GM18511 (cell line): Measurements from ENCODE around the gene AADACL4.

Experiments used
- ATAC-seq: cut with Tn5 transposase; IDR thresholded peaks from one replicate; pipeline ENCODE4 v1.9.1; 2021; ENCODE audit warnings: mild to moderate bottlenecking, moderate library complexity; ENCODE audit not compliant: unreplicated experiment

Gene AADACL4

GRCh38 chr1:12610941-12611340 is 32.9 kb upstream of the AADACL4 start:
- no peak for ATAC-seq

- no peak for ATAC-seq
Observed at GRCh38 chr1:12613180-12613579, 30.7 kb upstream of the AADACL4 start.

- ATAC-seq: no peak
Observed at GRCh38 chr1:12614402-12615158, 29.3 kb upstream of the AADACL4 start.

DNA sequence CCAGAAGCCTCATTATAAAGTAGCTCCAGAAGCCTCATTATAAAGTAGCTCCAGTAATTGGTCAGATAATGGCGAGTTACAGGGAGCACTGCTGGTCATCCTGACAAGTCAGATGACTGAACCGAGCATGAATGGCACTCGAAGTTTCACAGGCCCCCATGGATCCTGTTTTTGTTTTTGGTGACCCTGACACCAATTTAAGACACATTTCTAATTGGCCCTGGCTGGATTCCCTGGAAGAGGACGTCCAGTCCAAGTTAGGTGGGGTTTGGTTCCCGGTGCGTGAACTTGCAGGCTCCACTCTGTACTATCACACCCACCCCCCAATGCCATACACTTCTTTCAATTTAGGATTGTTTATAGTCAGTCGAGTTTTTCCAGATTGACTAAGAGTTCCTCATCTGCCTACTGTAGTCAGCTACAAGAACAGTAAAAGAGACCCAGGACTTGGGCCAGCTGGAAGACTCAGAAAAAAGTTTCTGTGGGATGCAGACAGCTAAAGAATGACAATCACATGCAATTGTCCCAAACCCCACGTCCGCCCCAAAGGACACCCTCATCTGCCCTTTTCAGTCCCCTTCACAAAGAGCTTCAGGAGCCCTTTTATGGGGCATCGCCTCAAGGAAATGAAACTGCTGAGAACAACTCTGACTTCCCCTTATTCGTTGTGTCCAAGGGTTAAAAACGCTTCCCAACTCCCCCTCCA is 28.6 kb upstream of the AADACL4 start:
- ATAC-seq: no peak

GRCh38 chr1:12615865-12616708 is 27.8 kb upstream of the AADACL4 start:
- ATAC-seq: no peak

DNA sequence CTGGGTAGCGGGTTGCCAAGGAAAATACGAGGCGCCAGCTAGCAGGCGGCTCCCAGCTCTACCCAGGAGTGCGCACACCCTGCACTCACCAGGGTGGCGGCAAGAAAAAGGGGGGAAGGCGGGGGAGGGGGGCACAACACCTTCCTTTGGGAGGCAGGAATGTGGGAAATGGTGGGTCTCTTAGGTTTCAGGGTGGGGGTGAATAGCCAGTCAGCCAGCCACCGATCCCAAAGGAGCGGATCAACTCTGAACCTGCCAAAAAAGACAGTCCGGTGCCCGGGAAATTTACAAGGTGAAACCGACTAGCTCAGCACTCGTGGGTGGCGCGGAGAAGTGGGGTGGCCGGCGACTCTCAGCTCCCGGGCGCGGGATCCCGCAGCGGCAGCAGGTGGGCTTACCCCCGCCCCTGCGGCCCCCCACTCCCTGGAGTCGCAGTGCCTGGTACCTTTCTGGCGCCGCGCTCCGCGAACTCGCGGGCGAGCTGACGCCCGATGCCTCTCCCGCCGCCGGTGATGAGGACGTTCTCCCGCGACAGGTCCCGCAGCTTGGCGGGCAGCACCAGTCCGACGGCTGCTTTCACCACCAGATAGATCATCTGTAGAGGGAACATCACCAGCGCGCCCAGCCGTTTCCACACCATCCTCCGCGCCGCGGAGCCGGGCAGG is 27.0 kb upstream of the AADACL4 start:
- ATAC-seq: no peak

DNA sequence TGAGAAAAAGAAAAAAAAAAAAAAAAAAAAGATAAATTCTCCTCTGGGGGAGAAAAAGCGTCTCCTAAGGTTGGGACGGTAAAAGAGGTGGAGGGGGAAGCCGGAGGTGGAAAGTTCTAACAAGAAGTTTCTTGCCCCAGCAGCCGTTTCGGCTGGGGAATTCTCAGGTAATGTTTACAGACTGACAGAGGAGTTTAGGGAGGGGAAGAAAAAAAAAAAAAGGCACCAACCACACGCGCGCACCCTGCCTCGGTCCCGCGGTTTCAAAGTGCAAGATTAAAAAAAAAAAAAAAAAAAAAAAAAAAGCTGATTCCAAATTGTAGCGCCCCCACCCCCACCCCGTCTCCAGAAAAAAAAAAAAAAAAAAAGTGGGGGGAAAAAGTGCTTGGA is 26.4 kb upstream of the AADACL4 start:
- no peak for ATAC-seq

DNA sequence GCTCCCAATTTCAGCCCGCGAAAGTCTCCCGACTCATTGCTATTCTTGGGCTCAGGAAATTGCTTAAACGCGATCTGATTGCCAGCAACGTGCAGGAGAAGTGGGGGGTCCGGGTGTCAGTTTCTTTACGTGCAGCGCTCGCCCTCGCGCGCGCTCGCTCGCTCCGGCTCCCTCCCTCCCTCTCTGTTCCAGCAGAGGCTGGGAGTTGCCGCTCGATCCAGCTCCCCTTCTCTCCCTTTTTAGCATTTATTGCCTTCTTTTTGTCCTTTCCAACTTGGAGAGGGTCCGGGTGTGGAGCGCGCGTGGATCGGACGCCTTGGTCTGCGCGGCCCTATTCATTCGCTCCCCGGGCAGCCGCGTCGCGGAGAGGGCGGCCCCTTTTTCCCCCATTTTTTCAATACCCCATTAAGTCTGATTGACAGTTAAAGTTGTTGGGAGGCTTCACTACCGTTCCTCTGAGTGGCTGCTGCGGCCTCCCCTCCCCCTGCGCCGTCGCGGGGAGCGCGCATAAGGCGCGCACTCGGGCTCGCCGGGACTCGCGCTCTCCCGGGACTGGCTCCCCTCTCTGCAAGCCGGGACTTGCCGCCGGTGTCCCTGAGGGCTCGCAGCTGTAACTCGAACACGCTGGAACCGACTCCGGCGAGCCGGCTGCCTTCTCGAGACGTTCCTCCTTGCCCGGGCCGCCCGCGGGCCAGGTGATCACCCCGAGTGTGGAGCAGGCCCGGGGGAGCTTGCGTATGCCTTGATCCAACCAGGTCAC is 25.8 kb upstream of the AADACL4 start, which contains the start of gene DHRS3:
DHRS3 (minus strand) TSS at position 310 of the 760 bp plus-strand sequence. CDS start 862 bp downstream, outside the sequence.
- ATAC-seq: peak; percentile 52

- peak; percentile 12 for ATAC-seq
Observed at GRCh38 chr1:12618661-12618964, 25.3 kb upstream of the AADACL4 start.

DNA sequence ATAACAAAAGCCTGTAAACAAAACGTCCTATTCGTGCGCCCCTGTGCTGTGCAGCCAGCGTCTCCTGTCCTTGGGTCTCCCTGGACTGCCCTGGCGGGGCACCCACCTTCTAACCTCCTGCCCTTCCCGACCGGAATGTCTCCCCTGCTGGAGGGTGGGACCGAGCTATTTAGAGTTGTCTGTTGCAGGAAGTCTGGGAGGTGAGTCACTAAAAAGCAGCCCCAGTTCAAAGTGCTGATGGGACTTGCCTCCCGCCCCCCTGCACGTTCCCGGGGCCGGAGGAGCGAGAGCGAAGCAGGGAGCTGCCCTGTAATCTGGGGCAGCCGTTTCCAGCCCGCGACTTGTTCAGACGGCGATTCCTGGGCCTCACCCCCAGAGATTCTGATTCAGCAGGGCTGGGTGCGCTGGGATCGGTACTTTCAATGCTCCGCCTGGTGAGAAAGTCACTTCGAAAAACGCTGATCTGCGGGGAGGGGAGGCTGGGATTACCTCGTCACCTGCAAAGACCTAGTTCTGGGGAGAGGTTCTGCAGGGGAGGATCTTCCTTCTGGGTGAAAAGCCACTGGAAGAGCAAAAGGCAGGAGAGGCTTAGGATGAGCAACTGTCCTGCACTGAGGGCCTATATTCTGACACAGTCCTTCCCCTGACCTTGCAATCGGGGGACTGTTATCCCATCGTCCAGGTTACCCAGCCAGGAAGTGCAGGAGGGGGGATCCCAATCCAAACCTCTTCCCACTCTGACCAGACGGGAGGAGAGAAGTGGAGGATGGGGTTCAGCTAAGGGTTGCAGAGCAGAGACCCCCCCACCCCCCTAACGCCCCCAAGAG is 24.7 kb upstream of the AADACL4 start:
- peak; percentile 10 for ATAC-seq

GRCh38 chr1:12619792-12620487 is 23.9 kb upstream of the AADACL4 start:
- ATAC-seq: peak; percentile 56

- ATAC-seq: no peak
Observed at GRCh38 chr1:12620488-12620865, 23.4 kb upstream of the AADACL4 start.

DNA sequence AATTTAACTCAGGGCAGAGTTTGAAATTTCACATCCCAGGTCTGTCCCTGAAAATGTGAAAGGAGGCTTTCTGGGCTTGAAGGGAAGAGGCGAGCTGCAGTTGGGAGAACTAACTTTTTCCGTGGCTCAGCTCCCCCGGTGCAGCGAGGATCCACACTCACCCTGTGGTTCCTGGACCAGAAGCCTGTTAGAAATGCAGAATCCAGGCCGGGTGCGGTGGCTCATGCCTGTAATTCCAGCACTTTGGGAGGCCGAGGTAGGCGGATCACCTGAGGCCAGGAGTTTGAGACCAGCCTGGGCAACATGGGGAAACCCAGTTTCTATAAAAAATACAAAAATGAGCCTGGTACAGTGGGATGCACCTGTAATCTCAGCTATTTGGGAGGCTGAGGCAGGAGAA is 23.0 kb upstream of the AADACL4 start:
- no peak for ATAC-seq

- no peak for ATAC-seq
Observed at GRCh38 chr1:12621346-12622335, 22.2 kb upstream of the AADACL4 start.

GRCh38 chr1:12622506-12622905 is 21.4 kb upstream of the AADACL4 start:
- no peak for ATAC-seq

DNA sequence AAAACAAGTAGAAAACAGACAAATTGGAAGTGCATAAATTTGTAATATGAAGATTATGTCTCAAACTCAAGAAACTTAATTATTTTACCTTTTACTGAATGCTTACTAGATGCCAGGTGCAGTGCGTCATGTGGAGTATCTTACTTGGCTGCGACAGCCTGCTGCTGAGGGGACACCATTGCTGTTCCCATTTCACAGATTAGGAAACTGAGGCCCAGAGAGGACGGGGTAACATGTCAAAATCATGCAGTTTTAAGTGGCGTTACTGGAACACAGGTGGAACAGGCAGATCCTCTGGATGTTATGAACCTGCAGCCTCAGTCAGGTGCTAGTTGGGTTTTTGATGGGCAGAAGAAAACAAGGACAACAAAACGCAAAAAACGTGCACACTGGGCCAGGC is 18.6 kb upstream of the AADACL4 start:
- ATAC-seq: no peak

DNA sequence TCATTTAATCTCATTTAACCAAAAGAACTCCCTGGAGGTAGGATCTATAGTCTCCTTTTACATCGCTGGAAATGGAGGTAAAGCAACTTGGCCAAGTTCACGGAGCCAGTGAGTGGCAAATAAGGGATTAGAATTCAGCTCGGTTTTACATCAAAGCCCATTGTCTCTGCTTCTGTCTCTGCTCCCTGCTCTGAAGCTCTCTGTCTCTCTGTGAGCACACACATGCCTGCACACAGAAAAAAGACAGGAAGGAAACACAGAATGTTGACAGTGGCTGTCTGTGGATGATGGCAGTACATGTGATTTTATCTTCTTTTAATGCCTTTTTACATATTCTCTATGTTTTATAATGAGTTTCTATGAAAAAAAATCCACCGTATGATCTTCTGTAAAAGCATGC is 17.0 kb upstream of the AADACL4 start:
- no peak for ATAC-seq

DNA sequence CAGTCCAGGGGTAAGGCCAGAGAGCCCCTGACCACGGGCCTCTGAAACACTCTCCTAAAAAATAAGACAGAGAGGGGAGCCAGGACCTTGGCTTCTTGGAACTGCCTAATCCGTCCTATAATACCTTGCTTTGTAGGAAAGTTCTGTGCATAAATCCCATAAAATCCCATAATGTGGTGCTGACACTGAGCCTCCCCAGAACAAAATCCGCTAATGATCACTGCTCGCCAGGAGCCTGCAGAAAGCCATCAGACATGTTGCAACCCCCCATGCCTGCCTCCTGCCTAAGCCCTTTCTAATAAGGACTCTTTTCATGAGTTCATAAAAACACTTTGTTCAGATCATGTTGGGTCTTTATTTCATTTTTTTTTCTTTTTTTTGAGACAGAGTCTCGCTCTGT is 16.6 kb upstream of the AADACL4 start:
- ATAC-seq: no peak
